ENCODE data around the gene NEDD4L.

- TF ChIP-seq POLR2AphosphoS5 (IDR thresholded peaks at IDR 0.05): no peak
- TF ChIP-seq, protein P1, sequence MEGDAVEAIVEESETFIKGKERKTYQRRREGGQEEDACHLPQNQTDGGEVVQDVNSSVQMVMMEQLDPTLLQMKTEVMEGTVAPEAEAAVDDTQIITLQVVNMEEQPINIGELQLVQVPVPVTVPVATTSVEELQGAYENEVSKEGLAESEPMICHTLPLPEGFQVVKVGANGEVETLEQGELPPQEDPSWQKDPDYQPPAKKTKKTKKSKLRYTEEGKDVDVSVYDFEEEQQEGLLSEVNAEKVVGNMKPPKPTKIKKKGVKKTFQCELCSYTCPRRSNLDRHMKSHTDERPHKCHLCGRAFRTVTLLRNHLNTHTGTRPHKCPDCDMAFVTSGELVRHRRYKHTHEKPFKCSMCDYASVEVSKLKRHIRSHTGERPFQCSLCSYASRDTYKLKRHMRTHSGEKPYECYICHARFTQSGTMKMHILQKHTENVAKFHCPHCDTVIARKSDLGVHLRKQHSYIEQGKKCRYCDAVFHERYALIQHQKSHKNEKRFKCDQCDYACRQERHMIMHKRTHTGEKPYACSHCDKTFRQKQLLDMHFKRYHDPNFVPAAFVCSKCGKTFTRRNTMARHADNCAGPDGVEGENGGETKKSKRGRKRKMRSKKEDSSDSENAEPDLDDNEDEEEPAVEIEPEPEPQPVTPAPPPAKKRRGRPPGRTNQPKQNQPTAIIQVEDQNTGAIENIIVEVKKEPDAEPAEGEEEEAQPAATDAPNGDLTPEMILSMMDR (IDR thresholded peaks at IDR 0.05): no peak
- no peak for TF ChIP-seq POLR2A (IDR thresholded peaks at IDR 0.05)
- TF ChIP-seq EP300 (IDR thresholded peaks at IDR 0.05): no peak
These were observed 34.9 kb upstream of the NEDD4L start for GRCh38 chr18:58009166-58009565.
